Stimulated activated CD8-positive, alpha-beta memory T cell treated with anti-CD3 and anti-CD28 coated beads, Interleukin-4, amount 100 ng/mL, for 48 hours (primary cell): ENCODE measurements around the gene CNGA2.

Source experiments
- DNase-seq: peaks from one replicate; pipeline ENCODE4 v3.0.0-alpha.2; 2020

CNGA2 gene

GRCh38 chrX:151712253-151712652 lies 22.3 kb upstream of the CNGA2 start:
- DNase-seq, result no peak

GRCh38 chrX:151713849-151714248 lies 20.7 kb upstream of the CNGA2 start:
- peak; percentile 29 for DNase-seq

GRCh38 chrX:151714362-151714761 lies 20.2 kb upstream of the CNGA2 start:
- no peak for DNase-seq

GRCh38 chrX:151715752-151716151 lies 18.8 kb upstream of the CNGA2 start, which contains the start of gene FATE1:
TSS of gene FATE1 (plus strand) at chrX:151716035. CDS start at chrX:151716120, 85 bp downstream.
- DNase-seq, result no peak

GRCh38 chrX:151722241-151722846 lies 12.2 kb upstream of the CNGA2 start:
- no peak for DNase-seq

GRCh38 chrX:151723156-151723760 lies 11.3 kb upstream of the CNGA2 start:
- DNase-seq, result no peak

GRCh38 chrX:151724563-151725337 lies 9.8 kb upstream of the CNGA2 start:
- DNase-seq, result no peak

GRCh38 chrX:151725338-151725614 lies 9.3 kb upstream of the CNGA2 start:
- DNase-seq, result no peak

GRCh38 chrX:151726751-151727150 lies 7.8 kb upstream of the CNGA2 start:
- DNase-seq, result no peak

- no peak for DNase-seq
Measured at GRCh38 chrX:151727346-151727745, 7.2 kb upstream of the CNGA2 start.

GRCh38 chrX:151729056-151729725 lies 5.4 kb upstream of the CNGA2 start:
- DNase-seq, result no peak

- no peak for DNase-seq
Measured at GRCh38 chrX:151735219-151735618, 673 bp downstream of the CNGA2 start.

- no peak for DNase-seq
Measured at GRCh38 chrX:151736685-151737084, 2.1 kb downstream of the CNGA2 start.

- DNase-seq, result no peak
Measured at GRCh38 chrX:151737494-151737893, 2.9 kb downstream of the CNGA2 start.

- no peak for DNase-seq
Measured at GRCh38 chrX:151738751-151739150, 4.2 kb downstream of the CNGA2 start.

- DNase-seq, result no peak
Measured at GRCh38 chrX:151741606-151742005, 7.1 kb downstream of the CNGA2 start.

GRCh38 chrX:151742311-151742710 lies 7.8 kb downstream of the CNGA2 start:
- DNase-seq, result no peak

- DNase-seq, result no peak
Measured at GRCh38 chrX:151743651-151744470, 9.3 kb downstream of the CNGA2 start.

- no peak for DNase-seq
Measured at GRCh38 chrX:151745651-151746050, 11.1 kb downstream of the CNGA2 start.

GRCh38 chrX:151746502-151746901 lies 12.0 kb downstream of the CNGA2 start:
- no peak for DNase-seq

- DNase-seq, result no peak
Measured at GRCh38 chrX:151750511-151750910, 16.0 kb downstream of the CNGA2 start.

GRCh38 chrX:151752847-151753246 lies 18.3 kb downstream of the CNGA2 start:
- no peak for DNase-seq
